ENCODE data around the gene GNAL. TPM values are rescaled to one million over a fixed set of nuclear protein-coding genes. Genes with fewer than 3 reads are reported as not detected.

GNAL gene
- total RNA-seq, 1 donor from 2014 or later, result 1.1 TPM

DNA sequence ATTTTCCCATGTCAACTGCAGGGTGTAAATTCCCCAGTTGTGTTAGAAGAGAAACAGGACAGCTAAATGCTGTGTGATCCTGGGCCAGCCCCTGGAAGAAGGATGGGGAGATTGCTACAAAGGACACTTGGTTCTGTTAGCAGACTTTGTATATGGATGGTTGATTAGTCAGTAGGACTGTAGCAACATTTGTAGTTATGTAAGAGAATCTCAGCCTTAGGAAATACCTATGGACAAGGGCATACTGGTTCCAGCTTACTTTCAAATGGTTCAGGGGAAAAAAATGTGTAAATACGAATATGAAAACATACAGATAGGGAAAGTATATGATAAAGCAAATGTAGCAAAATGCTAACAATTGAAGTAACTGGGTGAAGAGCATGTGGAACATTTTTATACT is 47.6 kb downstream of the GNAL start:
- Histone ChIP-seq H3K4me1 (peaks cover 7% of the 10 kb centered on the region), H3K36me3 (no peaks in the 10 kb centered on the region), H3K4me3 (no peak overlapping the region), H3K9me3 (replicated peaks) (no peaks in the 10 kb centered on the region), H3K27ac (replicated peaks) (no peak overlapping the region), H3K27me3 (ENCODE audit: low read depth) (peaks cover 55% of the 10 kb centered on the region)
- intact Hi-C loops (cut with micrococcal nuclease), result loop anchor here (10.0 kb wide), 1 partner anchor 138 kb away; no protein-coding TSS in a partner anchor
- DNase-seq, result no peak
- TF ChIP-seq, protein P1, sequence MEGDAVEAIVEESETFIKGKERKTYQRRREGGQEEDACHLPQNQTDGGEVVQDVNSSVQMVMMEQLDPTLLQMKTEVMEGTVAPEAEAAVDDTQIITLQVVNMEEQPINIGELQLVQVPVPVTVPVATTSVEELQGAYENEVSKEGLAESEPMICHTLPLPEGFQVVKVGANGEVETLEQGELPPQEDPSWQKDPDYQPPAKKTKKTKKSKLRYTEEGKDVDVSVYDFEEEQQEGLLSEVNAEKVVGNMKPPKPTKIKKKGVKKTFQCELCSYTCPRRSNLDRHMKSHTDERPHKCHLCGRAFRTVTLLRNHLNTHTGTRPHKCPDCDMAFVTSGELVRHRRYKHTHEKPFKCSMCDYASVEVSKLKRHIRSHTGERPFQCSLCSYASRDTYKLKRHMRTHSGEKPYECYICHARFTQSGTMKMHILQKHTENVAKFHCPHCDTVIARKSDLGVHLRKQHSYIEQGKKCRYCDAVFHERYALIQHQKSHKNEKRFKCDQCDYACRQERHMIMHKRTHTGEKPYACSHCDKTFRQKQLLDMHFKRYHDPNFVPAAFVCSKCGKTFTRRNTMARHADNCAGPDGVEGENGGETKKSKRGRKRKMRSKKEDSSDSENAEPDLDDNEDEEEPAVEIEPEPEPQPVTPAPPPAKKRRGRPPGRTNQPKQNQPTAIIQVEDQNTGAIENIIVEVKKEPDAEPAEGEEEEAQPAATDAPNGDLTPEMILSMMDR (IDR thresholded peaks at IDR 0.05; ENCODE audit: borderline replicate concordance), result no peak

DNA sequence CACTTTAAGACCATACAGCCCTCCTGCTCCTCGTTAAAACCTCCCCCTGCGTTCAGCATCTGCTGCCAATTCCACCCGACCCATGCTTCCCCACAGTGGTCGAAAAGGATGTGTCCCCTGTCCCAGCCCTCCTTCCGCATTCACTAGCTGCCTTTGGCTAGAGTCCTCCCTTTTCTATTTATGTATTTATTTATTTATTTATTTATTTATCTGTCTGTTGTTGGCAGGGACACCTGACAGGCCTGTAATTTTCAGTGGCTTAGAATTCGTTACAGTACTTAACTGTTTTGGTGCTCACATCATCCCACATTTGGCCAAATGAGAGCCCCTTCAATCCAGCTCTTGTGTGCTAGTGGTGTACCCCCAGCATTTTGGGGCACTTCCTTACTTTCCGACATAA is 50.8 kb downstream of the GNAL start:
- H3K27me3 ChIP-seq (ENCODE audit: low read depth), result peaks cover 38% of the 10 kb centered on the region
- no peaks in the 10 kb centered on the region for H3K9me3 ChIP-seq (replicated peaks)
- no peak for DNase-seq
- intact Hi-C loops (cut with micrococcal nuclease), result loop anchor here (10.0 kb wide), 1 partner anchor 135 kb away; no protein-coding TSS in a partner anchor
- H3K4me3 ChIP-seq, result no peak overlapping the region
- H3K4me1 ChIP-seq, result peaks cover 7% of the 10 kb centered on the region
- H3K27ac ChIP-seq (replicated peaks), result no peak overlapping the region
- no peaks in the 10 kb centered on the region for H3K36me3 ChIP-seq
- TF ChIP-seq, protein P1 (IDR thresholded peaks at IDR 0.05; ENCODE audit: borderline replicate concordance), result no peak

DNA sequence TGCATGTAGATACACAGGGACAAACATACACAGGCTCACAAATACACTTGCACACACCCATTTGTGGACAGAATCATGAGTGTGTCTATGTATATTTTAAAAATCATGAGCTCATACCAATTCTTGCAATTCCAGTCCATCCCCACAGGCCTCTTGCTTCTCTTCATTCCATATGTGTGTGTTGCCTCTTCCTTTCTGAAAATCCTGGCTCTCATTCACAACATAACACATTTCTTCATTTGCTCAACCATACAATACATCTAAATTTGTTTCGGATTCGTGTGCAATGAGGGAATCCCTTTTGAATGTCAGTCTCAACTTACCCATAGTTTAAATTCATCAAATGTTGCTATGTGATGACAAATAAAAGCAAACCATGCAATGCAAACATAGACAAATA is 51.4 kb downstream of the GNAL start:
- intact Hi-C loops (cut with micrococcal nuclease), result no loop called here

DNA sequence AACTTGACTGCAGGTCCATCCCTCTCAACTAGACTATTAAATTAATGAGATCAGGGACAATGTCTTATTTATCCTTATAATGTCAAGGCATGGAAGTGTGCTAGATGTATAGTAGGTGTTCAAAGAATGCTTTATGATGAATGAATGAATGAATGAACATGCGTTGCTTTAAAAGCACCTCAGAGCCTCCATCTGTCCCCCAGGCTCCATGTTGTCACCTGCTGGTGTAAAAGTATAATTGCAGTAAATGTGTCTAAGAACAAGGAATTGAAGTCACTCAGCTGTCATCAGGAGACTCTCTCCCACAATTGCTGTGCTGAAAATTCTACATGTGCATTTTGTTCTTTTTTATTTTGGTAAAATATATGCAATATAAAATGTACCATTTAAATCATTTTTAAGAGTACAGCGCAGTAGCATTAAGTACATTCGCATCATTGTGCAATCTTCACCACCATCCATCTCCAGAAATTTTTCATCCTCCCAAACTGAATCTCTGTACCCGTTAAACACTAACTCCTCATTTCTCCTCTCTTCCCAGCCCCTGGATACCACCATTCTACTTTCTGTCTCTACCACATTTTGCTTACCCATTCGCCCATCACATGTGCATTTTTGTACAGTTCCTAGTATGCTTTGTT is 52.6 kb downstream of the GNAL start:
- Histone ChIP-seq H3K36me3 (no peaks in the 10 kb centered on the region), H3K4me3 (no peak overlapping the region), H3K27ac (replicated peaks) (no peak overlapping the region), H3K27me3 (ENCODE audit: low read depth) (peaks cover 47% of the 10 kb centered on the region), H3K9me3 (replicated peaks) (no peaks in the 10 kb centered on the region), H3K4me1 (peaks cover 7% of the 10 kb centered on the region)
- intact Hi-C loops (cut with micrococcal nuclease), result no loop called here
- no peak for DNase-seq
- TF ChIP-seq, protein P1 (IDR thresholded peaks at IDR 0.05; ENCODE audit: borderline replicate concordance), result peak; percentile 51

More for the DNA sequence above, 51.4 kb downstream of the GNAL start:
- Histone ChIP-seq H3K27me3 (ENCODE audit: low read depth) (peaks cover 39% of the 10 kb centered on the region), H3K4me1 (peaks cover 7% of the 10 kb centered on the region), H3K36me3 (no peaks in the 10 kb centered on the region), H3K9me3 (replicated peaks) (no peaks in the 10 kb centered on the region), H3K4me3 (no peak overlapping the region), H3K27ac (replicated peaks) (no peak overlapping the region)
- TF ChIP-seq, protein P1 (IDR thresholded peaks at IDR 0.05; ENCODE audit: borderline replicate concordance), result no peak
- no peak for DNase-seq

DNA sequence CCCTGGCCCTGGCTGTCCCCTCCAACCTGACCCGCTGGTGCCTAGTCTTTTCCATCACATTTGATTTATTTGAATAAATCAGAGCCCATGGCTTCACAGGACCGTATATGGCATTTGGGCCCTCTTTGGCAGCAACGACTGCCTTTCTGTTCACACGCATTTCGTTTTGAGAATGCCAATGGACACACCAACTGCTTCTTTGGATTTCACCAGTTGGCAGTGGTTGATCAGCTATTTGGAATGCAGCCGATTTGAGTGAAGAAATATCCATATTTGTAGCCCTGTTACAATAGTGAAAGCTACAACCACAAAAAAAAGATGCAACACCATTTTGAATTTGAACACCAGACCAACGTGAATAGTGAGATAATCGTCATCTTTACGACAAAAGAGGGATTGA is 56.5 kb downstream of the GNAL start:
- Histone ChIP-seq H3K4me3 (no peak overlapping the region), H3K27me3 (ENCODE audit: low read depth) (peaks cover 57% of the 10 kb centered on the region)

More for the DNA sequence above, 56.5 kb downstream of the GNAL start:
- Histone ChIP-seq H3K4me1 (peaks cover under 1% of the 10 kb centered on the region), H3K27ac (replicated peaks) (no peak overlapping the region), H3K9me3 (replicated peaks) (no peaks in the 10 kb centered on the region), H3K36me3 (no peaks in the 10 kb centered on the region)
- TF ChIP-seq, protein P1 (IDR thresholded peaks at IDR 0.05; ENCODE audit: borderline replicate concordance), result no peak
- intact Hi-C loops (cut with micrococcal nuclease), result no loop called here
- no peak for DNase-seq

All from left ventricle myocardium inferior (tissue), 1 donor.